Activated CD4-positive, CD25-positive, alpha-beta regulatory T cell treated with anti-CD3 and anti-CD28 coated beads, Interleukin-2, amount 50 U/mL, for 16 hours (primary cell): ENCODE results near the gene CASP9.
"Not testable (repeated sequence)": the region's sequence is repeated elsewhere in the genome, so short reads cannot be mapped to it uniquely, and the experiment has no call there.

ENCODE experiments used
- DNase-seq: peaks from one replicate; pipeline ENCODE4 v3.0.0-alpha.2; 2020; ENCODE audit warnings: low read depth, low spot score

The CASP9 gene

GRCh38 chr1:15469821-15470448 is 54.1 kb downstream of the CASP9 start:
- DNase-seq = not testable (repeated sequence)

GRCh38 chr1:15469361-15469760 is 54.7 kb downstream of the CASP9 start:
- DNase-seq = no peak

GRCh38 chr1:15468145-15468544 is 55.9 kb downstream of the CASP9 start:
- no peak for DNase-seq

GRCh38 chr1:15466955-15467625 is 56.9 kb downstream of the CASP9 start:
- DNase-seq = not testable (repeated sequence)

GRCh38 chr1:15465674-15466073 is 58.3 kb downstream of the CASP9 start:
- DNase-seq = no peak

- not testable (repeated sequence) for DNase-seq
Observed at GRCh38 chr1:15463926-15464322, 60.1 kb downstream of the CASP9 start.

- not testable (repeated sequence) for DNase-seq
Observed at GRCh38 chr1:15463064-15463800, 60.8 kb downstream of the CASP9 start.

GRCh38 chr1:15460708-15461095 is 63.3 kb downstream of the CASP9 start:
- no peak for DNase-seq

GRCh38 chr1:15459771-15460707 is 64.0 kb downstream of the CASP9 start:
- DNase-seq = no peak

- not testable (repeated sequence) for DNase-seq
Observed at GRCh38 chr1:15458388-15458787, 65.6 kb downstream of the CASP9 start.

- DNase-seq = no peak
Observed at GRCh38 chr1:15457585-15457984, 66.4 kb downstream of the CASP9 start.

- no peak for DNase-seq
Observed at GRCh38 chr1:15456313-15456954, 67.6 kb downstream of the CASP9 start, which contains the start of gene CELA2A. CELA2A (plus strand) TSS chr1:15456732; CDS start chr1:15456754, 22 bp downstream.

- no peak for DNase-seq
Observed at GRCh38 chr1:15455522-15455921, 68.5 kb downstream of the CASP9 start.

- no peak for DNase-seq
Observed at GRCh38 chr1:15454256-15454655, 69.8 kb downstream of the CASP9 start.

- DNase-seq = no peak
Observed at GRCh38 chr1:15453734-15454133, 70.3 kb downstream of the CASP9 start.

- no peak for DNase-seq
Observed at GRCh38 chr1:15452866-15453571, 71.0 kb downstream of the CASP9 start.

- DNase-seq = no peak
Observed at GRCh38 chr1:15452216-15452615, 71.8 kb downstream of the CASP9 start.

- no peak for DNase-seq
Observed at GRCh38 chr1:15451014-15451722, 72.8 kb downstream of the CASP9 start.

- DNase-seq = no peak
Observed at GRCh38 chr1:15449567-15449966, 74.4 kb downstream of the CASP9 start.
